NK-92 treated with Interleukin-12 subunit alpha and Interleukin-12 subunit beta, amount 100 ng/mL, for 24 hours (cell line): ENCODE measurements around the gene PSMC3.

Experiments
- DNase-seq: peaks from one replicate; lab custom pipeline; 2025; lab: John Stamatoyannopoulos, UW

The PSMC3 gene

GRCh38 chr11:47443028-47443700 lies 16.9 kb upstream of the PSMC3 start:
- DNase-seq = no peak

- no peak for DNase-seq
Measured at GRCh38 chr11:47442514-47442913, 16.3 kb upstream of the PSMC3 start.

GRCh38 chr11:47441421-47441820 lies 15.2 kb upstream of the PSMC3 start:
- no peak for DNase-seq

GRCh38 chr11:47440054-47440476 lies 13.8 kb upstream of the PSMC3 start:
- DNase-seq = no peak

- no peak for DNase-seq
Measured at GRCh38 chr11:47438721-47439120, 12.5 kb upstream of the PSMC3 start.

- no peak for DNase-seq
Measured at GRCh38 chr11:47437746-47438418, 11.6 kb upstream of the PSMC3 start.

GRCh38 chr11:47437218-47437745 lies 11.0 kb upstream of the PSMC3 start:
- no peak for DNase-seq

- DNase-seq = no peak
Measured at GRCh38 chr11:47436726-47437125, 10.5 kb upstream of the PSMC3 start.

- DNase-seq = no peak
Measured at GRCh38 chr11:47435687-47436086, 9.4 kb upstream of the PSMC3 start.

- DNase-seq = no peak
Measured at GRCh38 chr11:47434011-47434786, 8.0 kb upstream of the PSMC3 start.

GRCh38 chr11:47433157-47433556 lies 6.9 kb upstream of the PSMC3 start:
- no peak for DNase-seq

- no peak for DNase-seq
Measured at GRCh38 chr11:47431356-47432083, 5.3 kb upstream of the PSMC3 start.

GRCh38 chr11:47430524-47430923 lies 4.3 kb upstream of the PSMC3 start:
- DNase-seq = no peak

- no peak for DNase-seq
Measured at GRCh38 chr11:47425611-47426010, 628 bp downstream of the PSMC3 start.

- DNase-seq = no peak
Measured at GRCh38 chr11:47418454-47419259, 7.6 kb downstream of the PSMC3 start.

GRCh38 chr11:47417712-47418111 lies 8.5 kb downstream of the PSMC3 start:
- DNase-seq = no peak

GRCh38 chr11:47415949-47416472 lies 10.2 kb downstream of the PSMC3 start:
- no peak for DNase-seq

- DNase-seq = no peak
Measured at GRCh38 chr11:47415091-47415854, 11.0 kb downstream of the PSMC3 start.

GRCh38 chr11:47414685-47415070 lies 11.6 kb downstream of the PSMC3 start:
- DNase-seq = no peak
